GM19372 (cell line): ENCODE data around the gene ABCA1.

Source experiments
- ATAC-seq: cut with Tn5 transposase; IDR thresholded peaks from one replicate; pipeline ENCODE4 v1.9.1; 2021; ENCODE audit warnings: mild to moderate bottlenecking, low read depth, moderate library complexity; ENCODE audit not compliant: unreplicated experiment

ABCA1 gene

GRCh38 chr9:104808035-104808614 lies 119.8 kb downstream of the ABCA1 start:
- ATAC-seq: no peak

GRCh38 chr9:104805441-104805840 lies 122.5 kb downstream of the ABCA1 start:
- ATAC-seq: no peak

DNA sequence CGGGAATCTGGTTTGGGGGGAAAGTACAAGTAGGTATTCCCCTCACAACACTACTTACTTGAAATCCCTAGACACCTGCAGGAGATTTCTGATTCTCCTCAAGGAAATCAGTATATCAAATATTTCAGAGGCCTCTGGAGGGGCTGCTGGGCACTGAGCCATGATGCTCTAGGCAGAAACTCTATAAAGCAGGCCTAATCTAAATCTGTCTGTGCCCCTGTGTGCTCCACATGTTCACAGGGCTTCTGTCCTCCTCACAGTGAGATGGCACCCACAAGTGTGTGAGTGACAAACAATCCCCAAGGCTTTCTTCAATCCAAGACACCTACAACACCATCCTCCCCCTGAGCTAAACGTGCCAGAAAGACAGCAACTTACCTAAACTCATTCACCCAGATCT lies 125.0 kb downstream of the ABCA1 start:
- no peak for ATAC-seq

- ATAC-seq: no peak
These were observed 125.8 kb downstream of the ABCA1 start for GRCh38 chr9:104802110-104802509.

GRCh38 chr9:104800068-104800785 lies 127.7 kb downstream of the ABCA1 start:
- no peak for ATAC-seq

GRCh38 chr9:104798209-104798995 lies 129.6 kb downstream of the ABCA1 start:
- no peak for ATAC-seq

- no peak for ATAC-seq
These were observed 132.1 kb downstream of the ABCA1 start for GRCh38 chr9:104795857-104796256.

DNA sequence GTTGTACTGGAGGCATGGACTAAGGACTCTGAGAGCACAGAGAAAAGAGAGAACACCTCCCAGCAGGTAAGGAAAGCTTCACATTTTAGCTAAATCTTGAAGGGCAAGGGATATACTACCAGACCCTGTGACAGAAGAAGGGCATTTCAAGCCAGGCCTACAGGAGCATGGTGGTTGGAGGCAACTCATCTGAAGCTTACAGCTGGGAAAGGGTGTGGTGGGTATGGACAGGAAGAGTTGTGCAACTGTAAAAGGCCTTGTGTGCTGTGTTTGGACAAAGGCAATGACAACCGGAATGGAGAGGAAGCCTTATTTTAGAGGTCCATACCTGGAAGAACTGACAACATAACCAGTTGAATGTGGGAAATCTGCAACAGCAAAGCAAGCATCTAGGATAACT lies 132.9 kb downstream of the ABCA1 start:
- ATAC-seq: no peak

- no peak for ATAC-seq
These were observed 133.9 kb downstream of the ABCA1 start for GRCh38 chr9:104794070-104794469.

- ATAC-seq: no peak
These were observed 139.7 kb downstream of the ABCA1 start for GRCh38 chr9:104788251-104788650.

DNA sequence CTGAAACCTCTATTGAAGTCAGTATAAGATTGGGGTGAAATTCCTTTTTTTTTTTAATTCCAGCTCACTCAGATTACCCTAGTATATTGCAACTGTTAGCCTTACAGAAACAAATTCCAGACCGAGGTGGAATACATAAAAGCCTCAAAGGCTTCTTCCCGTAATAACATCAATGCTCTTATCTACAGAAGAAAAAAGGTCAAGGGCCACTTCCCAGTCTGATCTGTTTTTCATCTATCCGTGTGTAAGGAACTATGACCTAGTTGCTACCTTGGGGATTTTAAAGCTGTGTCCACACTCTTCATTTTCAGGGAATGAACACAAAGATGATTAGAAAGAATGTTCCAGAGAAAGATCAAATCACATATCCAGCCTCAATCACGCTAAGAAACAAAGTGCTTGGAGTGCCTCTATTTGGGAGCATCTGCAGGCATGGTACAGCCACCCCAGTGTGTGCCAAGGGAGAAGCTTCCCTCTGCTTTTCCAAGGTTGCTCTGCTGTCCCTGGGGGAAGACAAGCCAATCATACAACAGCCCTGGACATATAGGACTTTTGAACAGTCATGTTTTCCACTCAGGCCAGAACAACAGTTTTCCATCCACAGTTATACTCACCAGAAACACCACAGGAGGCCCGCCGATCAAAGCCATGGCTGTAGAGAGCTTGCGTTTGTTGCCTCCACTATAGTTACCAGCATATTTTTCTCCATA lies 140.5 kb downstream of the ABCA1 start:
- no peak for ATAC-seq

GRCh38 chr9:104786293-104786692 lies 141.7 kb downstream of the ABCA1 start:
- ATAC-seq: no peak

GRCh38 chr9:104784098-104784497 lies 143.9 kb downstream of the ABCA1 start:
- ATAC-seq: peak; percentile 80

GRCh38 chr9:104783588-104783987 lies 144.4 kb downstream of the ABCA1 start:
- no peak for ATAC-seq

DNA sequence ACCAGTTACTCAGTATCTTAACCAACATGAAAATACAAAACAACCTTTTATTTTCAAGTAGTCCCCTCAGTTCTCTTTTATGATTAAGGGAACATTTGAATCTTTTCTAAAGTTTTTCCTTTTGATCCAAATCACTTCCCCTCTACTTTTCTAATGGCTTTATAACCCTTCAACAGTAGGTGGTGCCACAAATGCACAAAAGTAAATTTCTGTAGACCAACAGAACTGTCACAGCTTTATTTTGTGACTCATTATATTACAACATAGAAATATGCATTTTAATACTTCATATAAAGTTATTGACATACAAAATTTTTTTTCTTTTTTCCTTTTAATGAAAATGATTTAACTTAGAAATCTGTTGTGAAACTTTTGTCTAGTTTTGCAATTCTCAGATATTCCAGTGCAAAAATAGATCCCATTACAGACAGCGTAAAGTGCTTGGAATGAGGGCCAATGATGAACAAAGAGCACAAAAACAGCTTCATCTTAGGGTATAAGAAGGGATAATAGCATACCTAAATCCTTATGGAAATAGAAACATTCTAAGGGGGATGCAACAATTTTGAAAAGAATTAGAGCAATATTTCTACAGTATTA lies 147.1 kb downstream of the ABCA1 start:
- no peak for ATAC-seq

GRCh38 chr9:104779946-104780535 lies 147.9 kb downstream of the ABCA1 start:
- no peak for ATAC-seq

DNA sequence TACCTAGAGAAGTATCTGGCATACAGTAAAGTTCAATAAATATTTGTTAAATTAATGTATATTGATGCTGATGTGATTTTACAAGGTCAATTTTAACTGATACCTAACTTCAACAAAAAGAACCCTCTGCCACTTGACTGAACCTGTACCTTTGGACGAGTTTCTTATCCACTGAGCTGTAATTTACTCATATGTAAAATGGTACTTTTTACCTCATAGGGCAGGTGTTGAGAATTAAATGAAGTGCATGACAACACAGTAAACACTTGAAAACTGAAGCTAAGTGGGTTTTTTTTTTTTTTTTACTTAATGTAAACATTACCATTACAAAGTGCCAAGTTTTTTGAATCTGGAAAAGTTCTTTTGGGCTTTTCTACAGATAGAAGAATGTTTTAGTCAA lies 148.6 kb downstream of the ABCA1 start:
- no peak for ATAC-seq

DNA sequence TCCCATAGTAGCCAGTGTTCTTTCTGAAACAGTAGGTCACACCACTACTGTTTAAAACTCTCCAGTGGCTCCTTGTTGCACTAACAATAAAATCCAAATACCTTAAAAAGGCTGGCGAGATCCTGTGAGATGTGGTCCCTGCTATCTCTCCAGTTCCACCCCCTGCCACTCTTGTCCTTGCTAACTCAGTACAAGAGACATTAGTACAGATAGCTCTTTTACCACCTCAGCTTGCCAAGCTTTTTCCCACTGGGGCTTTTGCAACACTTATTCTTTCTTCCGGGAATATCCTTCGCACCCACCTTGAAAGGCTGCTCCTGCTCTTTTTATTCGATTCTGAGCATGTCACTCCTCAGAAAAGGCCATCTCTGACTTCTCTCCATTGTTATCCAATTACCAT lies 149.2 kb downstream of the ABCA1 start:
- ATAC-seq: no peak

- ATAC-seq: no peak
These were observed 151.2 kb downstream of the ABCA1 start for GRCh38 chr9:104776797-104777196.

DNA sequence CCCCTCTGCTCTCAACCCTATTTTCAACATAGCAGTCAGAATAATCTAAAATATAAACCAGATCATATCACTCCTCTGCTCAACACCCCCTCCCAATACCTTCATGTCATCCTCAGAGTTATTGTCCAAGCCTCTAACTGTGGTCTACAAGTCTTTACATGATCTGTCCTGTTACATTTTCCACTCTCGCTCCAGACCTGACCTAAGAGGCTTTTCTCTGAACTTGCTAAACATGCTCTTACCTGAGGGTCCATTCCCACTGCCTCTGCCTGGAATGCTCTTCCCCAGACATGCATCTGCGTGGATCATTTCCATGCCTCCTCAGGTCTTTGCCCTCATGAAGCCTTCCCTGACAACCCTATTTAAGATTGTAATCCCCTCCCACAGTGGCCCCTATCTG lies 152.0 kb downstream of the ABCA1 start:
- no peak for ATAC-seq
